PC-3 (cell line): ENCODE data around the gene GREB1L. TPM values are rescaled to one million over a fixed set of nuclear protein-coding genes. Genes with fewer than 3 reads are reported as not detected.
A peak's percentile ranks its signal among the peaks of the same experiment; 100 is the strongest.

Experiments used
- ATAC-seq: fragments of 200-7000 bp; cut with Tn5 transposase; 2 replicates; pipeline ENCODE4 v1.9.1; 2020; ENCODE audit warnings: mild to moderate bottlenecking, moderate library complexity
- BruUV-seq: library from RNA; stranded (reverse); fragments of 400-500 nt; replicated peaks from 2 replicates; lab custom pipeline; 2021; lab: Mats Ljungman, UMichigan
- CTCF ChIA-PET: fragments of 300-600 bp; sonication (Branson Sonifier 250); formaldehyde crosslinking; loops from one replicate; lab custom pipeline; 2022; ENCODE audit warnings: antibody characterized with exemption; lab: Charles Lee
- POLR2A ChIA-PET: fragments of 300-600 bp; sonication (Branson Sonifier 250); formaldehyde crosslinking; loops from one replicate; lab custom pipeline; 2022; ENCODE audit warnings: antibody characterized with exemption; ENCODE audit not compliant: unreplicated experiment; lab: Charles Lee
- DNase-seq: peaks from one replicate; pipeline ENCODE4 v3.0.0-alpha.2; 2015
- H2AFZ ChIP-seq: fragments of 300-600 bp; sonication (generic); 2 replicates; pipeline ENCODE4 v1.6.0; 2016; ENCODE audit warnings: antibody characterized with exemption, low read length
- H3F3A ChIP-seq: fragments of 300-600 bp; sonication (generic); one replicate; pipeline ENCODE4 v1.6.0; 2017; ENCODE audit warnings: antibody characterized with exemption, low read length, control low read depth, mild to moderate bottlenecking; ENCODE audit not compliant: unreplicated experiment
- H3K27ac ChIP-seq: fragments of 300-600 bp; sonication (generic); 2 replicates; pipeline ENCODE4 v1.5.1; 2016; ENCODE audit warnings: mild to moderate bottlenecking, low read length
- H3K27me3 ChIP-seq: fragments of 300-600 bp; sonication (generic); 2 replicates; pipeline ENCODE4 v1.6.1; 2016; ENCODE audit warnings: low read length, mixed read lengths
- H3K36me3 ChIP-seq: fragments of 300-600 bp; sonication (generic); 2 replicates; pipeline ENCODE4 v1.6.1; 2016; ENCODE audit warnings: low read depth, mixed run types, low read length, mixed read lengths
- H3K4me1 ChIP-seq: fragments of 300-600 bp; sonication (generic); 2 replicates; pipeline ENCODE4 v1.5.1; 2016; ENCODE audit warnings: low read length; ENCODE audit not compliant: insufficient read depth
- H3K4me2 ChIP-seq: fragments of 300-600 bp; sonication (generic); 2 replicates; pipeline ENCODE4 v1.6.0; 2016; ENCODE audit warnings: low read length
- H3K4me3 ChIP-seq: fragments of 300-600 bp; sonication (generic); 2 replicates; pipeline ENCODE4 v1.5.1; 2016; ENCODE audit warnings: mild to moderate bottlenecking, low read length, mixed read lengths
- H3K79me2 ChIP-seq: fragments of 300-600 bp; sonication (generic); 2 replicates; pipeline ENCODE4 v1.6.1; 2017; ENCODE audit warnings: low read length, mixed read lengths
- H3K9ac ChIP-seq: fragments of 300-600 bp; sonication (generic); 2 replicates; pipeline ENCODE4 v1.6.0; 2016; ENCODE audit warnings: mild to moderate bottlenecking, low read length
- H3K9me2 ChIP-seq: fragments of 300-600 bp; sonication (generic); replicated peaks from 2 replicates; pipeline ENCODE4 v1.6.1; 2016; ENCODE audit warnings: mixed run types, low read length, mixed read lengths
- H3K9me3 ChIP-seq: fragments of 300-600 bp; sonication (generic); 2 replicates; pipeline ENCODE4 v1.6.1; 2016; ENCODE audit warnings: low read length, mixed read lengths
- H4K20me1 ChIP-seq: fragments of 300-600 bp; sonication (generic); 2 replicates; pipeline ENCODE4 v1.6.1; 2016; ENCODE audit warnings: low read length, mixed read lengths
- EZH2 ChIP-seq: fragments of 300-600 bp; sonication (generic); IDR thresholded peaks from one replicate; pipeline ENCODE4 v1.6.1; 2017; ENCODE audit warnings: antibody characterized with exemption, mild to moderate bottlenecking, low read length; ENCODE audit not compliant: unreplicated experiment
- EZH2phosphoT487 ChIP-seq: fragments of 300-600 bp; sonication (generic); IDR thresholded peaks from 2 replicates; pipeline ENCODE4 v1.6.1; 2018; ENCODE audit warnings: mild to moderate bottlenecking, antibody characterized with exemption, low read length, borderline replicate concordance
- intact Hi-C: fragments of 100-400 bp; cut with micrococcal nuclease; formaldehyde crosslinking; loops from 2 replicates; pipeline ENCODE4 v1.9.0; 2023
- total RNA-seq: library from RNA; depleted of rRNA; stranded (reverse); fragments of >200 nt; gene quantifications from 2 replicates; pipeline ENCODE4 v1.2.3, GENCODE V29; 2014
- TF ChIP-seq, protein P1 (sequence below): fragments of 300-600 bp; sonication (generic); conservative IDR thresholded peaks from 2 replicates; pipeline ENCODE4 v1.5.1; 2017; ENCODE audit warnings: antibody characterized with exemption, low read depth, mild to moderate bottlenecking, low read length

The GREB1L gene
- total RNA-seq, 1 experiment from 2014 or later: 10.3 TPM

GRCh38 chr18:21194871-21195771 is 46.9 kb upstream of the GREB1L start:
- ChIA-PET POLR2A (no interaction called here), CTCF (interaction anchor here (0.5 to 1.3 kb wide), 7 partner anchors 33 to 406 kb away, joined by 3 to 6 read pairs (median 3); partner anchors contain the start of gene ESCO1)
- no peaks in the 10 kb centered on the region for H3F3A ChIP-seq
- H3K79me2 ChIP-seq: no peaks in the 10 kb centered on the region
- no peaks in the 10 kb centered on the region for H4K20me1 ChIP-seq
- H2AFZ ChIP-seq: peak overlapping the region; percentile 53
- ATAC-seq (peak; percentile 85), DNase-seq (peak; percentile 69)
- peak overlapping the region; percentile 42 for H3K4me2 ChIP-seq
- no peaks in the 10 kb centered on the region for H3K9me3 ChIP-seq
- no peaks in the 10 kb centered on the region for H3K27me3 ChIP-seq
- no peaks in the 10 kb centered on the region for H3K9me2 ChIP-seq
- TF ChIP-seq, protein P1, sequence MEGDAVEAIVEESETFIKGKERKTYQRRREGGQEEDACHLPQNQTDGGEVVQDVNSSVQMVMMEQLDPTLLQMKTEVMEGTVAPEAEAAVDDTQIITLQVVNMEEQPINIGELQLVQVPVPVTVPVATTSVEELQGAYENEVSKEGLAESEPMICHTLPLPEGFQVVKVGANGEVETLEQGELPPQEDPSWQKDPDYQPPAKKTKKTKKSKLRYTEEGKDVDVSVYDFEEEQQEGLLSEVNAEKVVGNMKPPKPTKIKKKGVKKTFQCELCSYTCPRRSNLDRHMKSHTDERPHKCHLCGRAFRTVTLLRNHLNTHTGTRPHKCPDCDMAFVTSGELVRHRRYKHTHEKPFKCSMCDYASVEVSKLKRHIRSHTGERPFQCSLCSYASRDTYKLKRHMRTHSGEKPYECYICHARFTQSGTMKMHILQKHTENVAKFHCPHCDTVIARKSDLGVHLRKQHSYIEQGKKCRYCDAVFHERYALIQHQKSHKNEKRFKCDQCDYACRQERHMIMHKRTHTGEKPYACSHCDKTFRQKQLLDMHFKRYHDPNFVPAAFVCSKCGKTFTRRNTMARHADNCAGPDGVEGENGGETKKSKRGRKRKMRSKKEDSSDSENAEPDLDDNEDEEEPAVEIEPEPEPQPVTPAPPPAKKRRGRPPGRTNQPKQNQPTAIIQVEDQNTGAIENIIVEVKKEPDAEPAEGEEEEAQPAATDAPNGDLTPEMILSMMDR: peak; percentile 94
- TF ChIP-seq EZH2: no peak
- H3K9ac ChIP-seq: 0 out of 2 replicates have a peak overlapping the region, but pooled peaks have one; percentile 6
- intact Hi-C loops: loop anchor here (1.0 to 10.0 kb wide), 7 partner anchors 28 to 400 kb away; no protein-coding TSS in a partner anchor
- H3K36me3 ChIP-seq: no peaks in the 10 kb centered on the region
- no peak overlapping the region for H3K4me3 ChIP-seq
- no TSS peak for BruUV-seq
- no peak overlapping the region for H3K27ac ChIP-seq
- peaks cover 10% of the 10 kb centered on the region for H3K4me1 ChIP-seq

GRCh38 chr18:21196426-21196825 is 45.6 kb upstream of the GREB1L start:
- Histone ChIP-seq H3K27ac (no peak overlapping the region), H3K9ac (no peak overlapping the region), H3F3A (no peaks in the 10 kb centered on the region), H3K4me2 (no peak overlapping the region), H4K20me1 (no peaks in the 10 kb centered on the region), H3K4me1 (peaks cover 10% of the 10 kb centered on the region), H3K4me3 (no peak overlapping the region), H3K9me3 (no peaks in the 10 kb centered on the region), H3K27me3 (no peaks in the 10 kb centered on the region), H3K9me2 (no peaks in the 10 kb centered on the region), H2AFZ (no peak overlapping the region), H3K79me2 (no peaks in the 10 kb centered on the region), H3K36me3 (no peaks in the 10 kb centered on the region)
- no TSS peak for BruUV-seq
- TF ChIP-seq, protein P1: no peak
- no peak for TF ChIP-seq EZH2phosphoT487
- TF ChIP-seq EZH2: no peak
- CTCF ChIA-PET: no interaction called here
- intact Hi-C loops: loop anchor here (5.0 to 10.0 kb wide), 3 partner anchors 136 to 398 kb away; no protein-coding TSS in a partner anchor
- ATAC-seq (no peak), DNase-seq (no peak)
- POLR2A ChIA-PET: no interaction called here

DNA sequence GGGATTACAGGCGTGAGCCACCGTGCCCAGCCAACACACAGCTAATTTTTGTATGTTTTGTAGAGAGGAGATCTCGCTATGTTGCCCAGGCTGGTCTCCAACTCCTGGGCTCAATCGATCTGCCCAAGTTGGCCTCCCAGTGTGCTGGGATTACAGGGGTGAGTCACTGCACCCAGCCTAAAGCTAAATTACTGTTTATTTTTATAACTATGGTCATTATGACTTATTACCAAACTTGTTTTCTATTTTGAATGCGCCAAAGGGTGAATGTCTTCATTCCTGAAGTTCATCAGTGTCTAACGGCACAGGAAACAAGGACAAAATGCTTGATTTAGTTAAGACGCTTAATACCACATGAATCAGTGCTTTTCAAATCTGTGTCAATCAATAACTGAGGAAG is 38.9 kb upstream of the GREB1L start:
- Histone ChIP-seq H3K9ac (no peak overlapping the region), H3K79me2 (no peaks in the 10 kb centered on the region), H3K4me2 (no peak overlapping the region), H2AFZ (no peak overlapping the region), H3F3A (no peaks in the 10 kb centered on the region), H3K4me1 (no peaks in the 10 kb centered on the region), H3K27me3 (no peaks in the 10 kb centered on the region), H3K27ac (no peak overlapping the region), H3K9me2 (no peaks in the 10 kb centered on the region), H3K4me3 (no peak overlapping the region), H3K36me3 (no peaks in the 10 kb centered on the region), H3K9me3 (no peaks in the 10 kb centered on the region), H4K20me1 (no peaks in the 10 kb centered on the region)
- ChIA-PET POLR2A (no interaction called here), CTCF (no interaction called here)
- TF ChIP-seq EZH2phosphoT487: no peak
- TF ChIP-seq, protein P1: no peak
- TF ChIP-seq EZH2: no peak
- ATAC-seq (no peak; the same call in 1 of the 2 replicates), DNase-seq (peak; percentile 35)
- no TSS peak for BruUV-seq
- intact Hi-C loops: no loop called here
